Measurements from ENCODE around the gene MT2A. TPM values are rescaled to one million over a fixed set of nuclear protein-coding genes. Genes with fewer than 3 reads are reported as not detected.

MT2A gene
- total RNA-seq, 2 experiments from 2014 or later: 141 to 144 TPM

DNA sequence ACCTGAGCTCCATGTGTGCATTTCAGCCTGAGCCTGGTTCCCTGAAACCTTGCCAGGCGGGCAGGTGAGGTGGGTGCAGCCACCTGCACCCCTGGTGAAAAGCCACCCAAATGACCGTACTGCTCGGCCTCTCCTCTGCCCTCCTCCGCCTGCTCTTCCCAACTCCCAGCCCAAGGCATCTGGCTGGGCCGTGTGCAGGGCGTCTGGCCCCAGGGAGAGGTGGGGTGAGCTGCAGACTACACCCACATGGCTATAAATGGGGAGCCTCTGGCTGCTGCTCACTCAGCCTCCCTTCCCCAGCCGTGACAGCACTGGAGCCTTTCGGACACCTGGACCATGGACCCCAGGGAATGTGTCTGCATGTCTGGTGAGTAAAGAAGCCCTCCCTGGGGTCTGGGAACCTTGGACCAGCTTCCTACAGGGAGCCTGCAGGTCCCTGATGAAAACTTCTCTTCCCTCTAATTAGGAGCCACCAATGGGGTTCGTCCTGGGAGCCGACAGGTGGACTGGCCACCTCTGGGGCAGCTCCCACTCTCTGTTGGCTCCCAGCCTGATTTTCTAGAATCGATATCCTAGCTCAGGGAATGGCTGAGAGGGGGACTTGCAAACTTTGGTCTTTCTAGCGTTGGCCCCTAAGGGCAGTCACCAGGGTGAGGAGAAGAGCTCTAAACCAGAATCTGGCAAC is 43.4 kb upstream of the MT2A start, which contains the start of gene MT4:
Gene MT4, plus strand, starts transcription at position 281 of the 685 bp plus-strand sequence. Its CDS starts 56 bp downstream, at position 337.
- Mint-ChIP-seq H3K27ac (no peak within 1 kb of the TSS), H3K36me3 (ENCODE audit: low read depth) (no peaks in the 10 kb centered on the region), H3K4me1 (ENCODE audit: low read depth) (no peaks in the 10 kb centered on the region), H3K27me3 (peaks cover 4% of the 10 kb centered on the region), H3K9me3 (no peaks in the 10 kb centered on the region), H3K4me3 (no peak within 1 kb of the TSS)
- CTCF ChIA-PET: interaction anchor here (1.0 to 1.3 kb wide), 4 partner anchors 11 to 137 kb away, joined by 3 to 5 read pairs (median 4); no protein-coding TSS in a partner anchor
- TF ChIP-seq, protein P1, sequence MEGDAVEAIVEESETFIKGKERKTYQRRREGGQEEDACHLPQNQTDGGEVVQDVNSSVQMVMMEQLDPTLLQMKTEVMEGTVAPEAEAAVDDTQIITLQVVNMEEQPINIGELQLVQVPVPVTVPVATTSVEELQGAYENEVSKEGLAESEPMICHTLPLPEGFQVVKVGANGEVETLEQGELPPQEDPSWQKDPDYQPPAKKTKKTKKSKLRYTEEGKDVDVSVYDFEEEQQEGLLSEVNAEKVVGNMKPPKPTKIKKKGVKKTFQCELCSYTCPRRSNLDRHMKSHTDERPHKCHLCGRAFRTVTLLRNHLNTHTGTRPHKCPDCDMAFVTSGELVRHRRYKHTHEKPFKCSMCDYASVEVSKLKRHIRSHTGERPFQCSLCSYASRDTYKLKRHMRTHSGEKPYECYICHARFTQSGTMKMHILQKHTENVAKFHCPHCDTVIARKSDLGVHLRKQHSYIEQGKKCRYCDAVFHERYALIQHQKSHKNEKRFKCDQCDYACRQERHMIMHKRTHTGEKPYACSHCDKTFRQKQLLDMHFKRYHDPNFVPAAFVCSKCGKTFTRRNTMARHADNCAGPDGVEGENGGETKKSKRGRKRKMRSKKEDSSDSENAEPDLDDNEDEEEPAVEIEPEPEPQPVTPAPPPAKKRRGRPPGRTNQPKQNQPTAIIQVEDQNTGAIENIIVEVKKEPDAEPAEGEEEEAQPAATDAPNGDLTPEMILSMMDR (IDR thresholded peaks at IDR 0.05): no peak
- POLR2A ChIA-PET: no interaction called here
- no peak for ATAC-seq
- intact Hi-C loops (cut with micrococcal nuclease): no loop called here
- DNase-seq: no peak

DNA sequence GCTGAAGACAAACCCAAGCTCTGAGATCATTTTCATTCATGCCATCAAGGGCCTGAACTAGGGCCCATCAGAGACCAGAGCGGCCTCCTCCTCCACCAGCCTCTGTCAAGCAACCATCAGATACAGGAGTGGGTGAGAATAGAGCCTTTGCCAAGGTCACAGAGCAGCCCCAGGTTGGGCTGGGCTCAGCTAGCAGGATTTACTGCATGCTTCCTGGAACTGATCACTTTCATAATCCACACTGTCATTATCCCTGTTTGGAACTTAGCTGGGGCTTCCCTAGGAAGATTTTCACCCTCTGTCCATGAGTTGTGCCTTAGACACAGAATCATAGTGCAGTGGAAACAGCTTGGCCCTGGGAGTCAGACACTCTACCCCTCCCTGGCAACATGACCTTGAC is 38.4 kb upstream of the MT2A start:
- no peak overlapping the region for H3K27ac Mint-ChIP-seq

DNA sequence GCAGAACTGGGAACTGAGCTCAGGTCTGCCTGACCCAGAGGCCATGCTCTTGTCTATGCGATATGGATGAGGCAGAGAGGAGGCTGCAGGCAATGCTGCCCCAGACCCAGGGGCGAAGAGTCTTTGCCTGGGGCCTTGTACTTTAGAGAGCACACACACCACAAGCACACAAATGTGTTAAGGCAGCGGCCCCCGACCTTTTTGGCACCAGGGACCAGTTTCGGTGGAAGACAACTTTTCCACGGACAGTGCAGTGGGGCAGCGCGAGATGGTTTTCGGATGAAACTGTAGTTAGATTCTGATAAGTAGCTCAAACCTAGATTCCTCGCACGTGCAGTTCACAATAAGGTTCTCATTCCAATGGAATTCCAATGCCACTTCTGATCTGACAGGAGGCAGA is 36.9 kb upstream of the MT2A start:
- ATAC-seq: no peak
- Mint-ChIP-seq H3K27me3 (no peaks in the 10 kb centered on the region), H3K4me3 (no peak overlapping the region), H3K9me3 (peaks cover 5% of the 10 kb centered on the region), H3K36me3 (ENCODE audit: low read depth) (no peaks in the 10 kb centered on the region), H3K27ac (no peak overlapping the region), H3K4me1 (ENCODE audit: low read depth) (no peaks in the 10 kb centered on the region)
- ChIA-PET CTCF (interaction anchor here (1.0 kb wide), 1 partner anchor 29 kb away, joined by 3 read pairs; no protein-coding TSS in a partner anchor), POLR2A (no interaction called here)
- TF ChIP-seq, protein P1 (IDR thresholded peaks at IDR 0.05): no peak
- intact Hi-C loops (cut with micrococcal nuclease): no loop called here
- no peak for DNase-seq

More for the DNA sequence above, 38.4 kb upstream of the MT2A start:
- Mint-ChIP-seq H3K27me3 (peaks cover 2% of the 10 kb centered on the region), H3K4me1 (ENCODE audit: low read depth) (no peaks in the 10 kb centered on the region), H3K9me3 (peaks cover 5% of the 10 kb centered on the region), H3K36me3 (ENCODE audit: low read depth) (no peaks in the 10 kb centered on the region), H3K4me3 (no peak overlapping the region)
- POLR2A ChIA-PET: interaction anchor here (0.5 kb wide), 1 partner anchor 91 kb away, joined by 3 read pairs; no protein-coding TSS in a partner anchor
- ATAC-seq (no peak), DNase-seq (no peak)
- CTCF ChIA-PET: no interaction called here
- TF ChIP-seq, protein P1 (IDR thresholded peaks at IDR 0.05): no peak
- intact Hi-C loops (cut with micrococcal nuclease): no loop called here

DNA sequence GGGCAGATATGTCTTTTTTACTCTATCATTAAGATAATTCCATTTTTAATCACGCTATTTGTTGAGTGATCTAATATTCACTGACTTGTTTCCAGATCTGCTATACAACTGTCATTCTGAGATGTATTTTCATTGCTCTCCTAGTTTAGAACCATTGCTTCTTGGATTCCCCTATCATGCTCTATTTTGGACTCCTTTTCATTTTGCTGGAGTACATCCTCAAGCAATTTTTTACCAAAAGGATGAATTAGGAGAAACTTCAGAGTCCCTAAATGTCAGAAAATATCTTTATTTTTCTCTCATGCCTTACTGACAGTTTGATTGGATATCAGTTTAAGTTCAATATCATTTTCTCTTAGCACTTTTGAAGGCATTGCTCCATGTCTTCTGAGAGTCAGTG is 33.8 kb upstream of the MT2A start:
- ChIA-PET CTCF (interaction anchor here (2.2 kb wide), 1 partner anchor 128 kb away, joined by 18 read pairs; no protein-coding TSS in a partner anchor), POLR2A (no interaction called here)
- intact Hi-C loops (cut with micrococcal nuclease): no loop called here

More for the DNA sequence above, 33.8 kb upstream of the MT2A start:
- Mint-ChIP-seq H3K4me3 (no peak overlapping the region), H3K9me3 (peaks cover 5% of the 10 kb centered on the region), H3K27me3 (no peaks in the 10 kb centered on the region), H3K4me1 (ENCODE audit: low read depth) (peaks cover 4% of the 10 kb centered on the region), H3K36me3 (ENCODE audit: low read depth) (no peaks in the 10 kb centered on the region), H3K27ac (no peak overlapping the region)
- no peak for DNase-seq
- no peak for ATAC-seq
- TF ChIP-seq, protein P1 (IDR thresholded peaks at IDR 0.05): no peak
